ENCODE data around the gene FOXN3.

Gene FOXN3

GRCh38 chr14:89283327-89284060, 133.5 kb downstream of the FOXN3 start:
- Histone ChIP-seq H3K9me3 (ENCODE audit: control insufficient read depth, low read length) (no peaks in the 10 kb centered on the region), H3K4me3 (ENCODE audit: insufficient read depth, low read depth, low read length) (no peak overlapping the region)
- 91 to 92% methylated on average over 5 to 6 of the region's 6 CpGs for WGBS, 2 experiments

GRCh38 chr14:89282191-89282590, 134.8 kb downstream of the FOXN3 start:
- WGBS, 2 experiments: 97 to 100% methylated on average over 4 of the region's 4 CpGs
- Histone ChIP-seq H3K27me3 (ENCODE audit: control insufficient read depth, insufficient read depth, low read length, poor library complexity, severe bottlenecking) (no peaks in the 10 kb centered on the region), H3K4me3 (ENCODE audit: insufficient read depth, low read depth, low read length) (no peak overlapping the region), H3K27ac (ENCODE audit: insufficient read depth, low read depth, low read length, poor library complexity, severe bottlenecking) (no peak overlapping the region), H3K36me3 (ENCODE audit: control insufficient read depth, insufficient read depth, low read length) (no peaks in the 10 kb centered on the region), H3K4me1 (ENCODE audit: control insufficient read depth, insufficient read depth, low read length) (no peaks in the 10 kb centered on the region), H3K9me3 (ENCODE audit: control insufficient read depth, low read length) (no peaks in the 10 kb centered on the region)

More at GRCh38 chr14:89283327-89284060, 133.5 kb downstream of the FOXN3 start:
- Histone ChIP-seq H3K36me3 (ENCODE audit: control insufficient read depth, insufficient read depth, low read length) (no peaks in the 10 kb centered on the region), H3K27ac (ENCODE audit: insufficient read depth, low read depth, low read length, poor library complexity, severe bottlenecking) (no peak overlapping the region), H3K27me3 (ENCODE audit: control insufficient read depth, insufficient read depth, low read length, poor library complexity, severe bottlenecking) (no peaks in the 10 kb centered on the region), H3K4me1 (ENCODE audit: control insufficient read depth, insufficient read depth, low read length) (no peaks in the 10 kb centered on the region)

- Histone ChIP-seq H3K36me3 (ENCODE audit: control insufficient read depth, insufficient read depth, low read length) (no peaks in the 10 kb centered on the region), H3K4me1 (ENCODE audit: control insufficient read depth, insufficient read depth, low read length) (no peaks in the 10 kb centered on the region), H3K4me3 (ENCODE audit: insufficient read depth, low read depth, low read length) (no peak overlapping the region), H3K27ac (ENCODE audit: insufficient read depth, low read depth, low read length, poor library complexity, severe bottlenecking) (no peak overlapping the region), H3K27me3 (ENCODE audit: control insufficient read depth, insufficient read depth, low read length, poor library complexity, severe bottlenecking) (no peaks in the 10 kb centered on the region), H3K9me3 (ENCODE audit: control insufficient read depth, low read length) (no peaks in the 10 kb centered on the region)
- 94 to 95% methylated on average over 9 to 10 of the region's 10 CpGs for WGBS, 2 experiments
These were observed 136.4 kb downstream of the FOXN3 start for GRCh38 chr14:89280600-89280999.

- H3K4me3 ChIP-seq (ENCODE audit: insufficient read depth, low read depth, low read length): no peak overlapping the region
- no peaks in the 10 kb centered on the region for H3K36me3 ChIP-seq (ENCODE audit: control insufficient read depth, insufficient read depth, low read length)
- 92 to 93% methylated on average over 9 of the region's 9 CpGs for WGBS, 2 experiments
- H3K27me3 ChIP-seq (ENCODE audit: control insufficient read depth, insufficient read depth, low read length, poor library complexity, severe bottlenecking): no peaks in the 10 kb centered on the region
- no peaks in the 10 kb centered on the region for H3K4me1 ChIP-seq (ENCODE audit: control insufficient read depth, insufficient read depth, low read length)
- H3K9me3 ChIP-seq (ENCODE audit: control insufficient read depth, low read length): no peaks in the 10 kb centered on the region
- no peak overlapping the region for H3K27ac ChIP-seq (ENCODE audit: insufficient read depth, low read depth, low read length, poor library complexity, severe bottlenecking)
These were observed 137.3 kb downstream of the FOXN3 start for GRCh38 chr14:89279649-89280232.

GRCh38 chr14:89277203-89277602, 139.8 kb downstream of the FOXN3 start:
- Histone ChIP-seq H3K36me3 (ENCODE audit: control insufficient read depth, insufficient read depth, low read length) (no peaks in the 10 kb centered on the region), H3K27me3 (ENCODE audit: control insufficient read depth, insufficient read depth, low read length, poor library complexity, severe bottlenecking) (no peaks in the 10 kb centered on the region), H3K27ac (ENCODE audit: insufficient read depth, low read depth, low read length, poor library complexity, severe bottlenecking) (no peak overlapping the region), H3K9me3 (ENCODE audit: control insufficient read depth, low read length) (no peaks in the 10 kb centered on the region), H3K4me1 (ENCODE audit: control insufficient read depth, insufficient read depth, low read length) (no peaks in the 10 kb centered on the region), H3K4me3 (ENCODE audit: insufficient read depth, low read depth, low read length) (no peak overlapping the region)
- 91 to 94% methylated on average over 6 of the region's 6 CpGs for WGBS, 2 experiments

GRCh38 chr14:89276424-89276975, 140.5 kb downstream of the FOXN3 start:
- 95 to 98% methylated on average over 3 of the region's 3 CpGs for WGBS, 2 experiments

GRCh38 chr14:89270439-89271227, 146.4 kb downstream of the FOXN3 start:
- Histone ChIP-seq H3K4me3 (ENCODE audit: insufficient read depth, low read depth, low read length) (no peak overlapping the region), H3K36me3 (ENCODE audit: control insufficient read depth, insufficient read depth, low read length) (no peaks in the 10 kb centered on the region), H3K27ac (ENCODE audit: insufficient read depth, low read depth, low read length, poor library complexity, severe bottlenecking) (no peak overlapping the region), H3K9me3 (ENCODE audit: control insufficient read depth, low read length) (no peaks in the 10 kb centered on the region), H3K27me3 (ENCODE audit: control insufficient read depth, insufficient read depth, low read length, poor library complexity, severe bottlenecking) (no peaks in the 10 kb centered on the region), H3K4me1 (ENCODE audit: control insufficient read depth, insufficient read depth, low read length) (no peaks in the 10 kb centered on the region)
- 88 to 89% methylated on average over 5 to 6 of the region's 7 CpGs for WGBS, 2 experiments

More at GRCh38 chr14:89276424-89276975, 140.5 kb downstream of the FOXN3 start:
- no peak overlapping the region for H3K27ac ChIP-seq (ENCODE audit: insufficient read depth, low read depth, low read length, poor library complexity, severe bottlenecking)
- no peaks in the 10 kb centered on the region for H3K36me3 ChIP-seq (ENCODE audit: control insufficient read depth, insufficient read depth, low read length)
- no peaks in the 10 kb centered on the region for H3K4me1 ChIP-seq (ENCODE audit: control insufficient read depth, insufficient read depth, low read length)
- H3K4me3 ChIP-seq (ENCODE audit: insufficient read depth, low read depth, low read length): no peak overlapping the region
- no peaks in the 10 kb centered on the region for H3K9me3 ChIP-seq (ENCODE audit: control insufficient read depth, low read length)
- H3K27me3 ChIP-seq (ENCODE audit: control insufficient read depth, insufficient read depth, low read length, poor library complexity, severe bottlenecking): no peaks in the 10 kb centered on the region

- Histone ChIP-seq H3K9me3 (ENCODE audit: control insufficient read depth, low read length) (no peaks in the 10 kb centered on the region), H3K4me3 (ENCODE audit: insufficient read depth, low read depth, low read length) (no peak overlapping the region), H3K27me3 (ENCODE audit: control insufficient read depth, insufficient read depth, low read length, poor library complexity, severe bottlenecking) (no peaks in the 10 kb centered on the region), H3K27ac (ENCODE audit: insufficient read depth, low read depth, low read length, poor library complexity, severe bottlenecking) (no peak overlapping the region), H3K4me1 (ENCODE audit: control insufficient read depth, insufficient read depth, low read length) (no peaks in the 10 kb centered on the region), H3K36me3 (ENCODE audit: control insufficient read depth, insufficient read depth, low read length) (no peaks in the 10 kb centered on the region)
- 91% methylated on average over 6 of the region's 6 CpGs for WGBS, 2 experiments
These were observed 147.6 kb downstream of the FOXN3 start for GRCh38 chr14:89269404-89269803.

- H3K27ac ChIP-seq (ENCODE audit: insufficient read depth, low read depth, low read length, poor library complexity, severe bottlenecking): no peak overlapping the region
- no peaks in the 10 kb centered on the region for H3K36me3 ChIP-seq (ENCODE audit: control insufficient read depth, insufficient read depth, low read length)
- no peaks in the 10 kb centered on the region for H3K27me3 ChIP-seq (ENCODE audit: control insufficient read depth, insufficient read depth, low read length, poor library complexity, severe bottlenecking)
- no peak overlapping the region for H3K4me3 ChIP-seq (ENCODE audit: insufficient read depth, low read depth, low read length)
- H3K9me3 ChIP-seq (ENCODE audit: control insufficient read depth, low read length): no peaks in the 10 kb centered on the region
- H3K4me1 ChIP-seq (ENCODE audit: control insufficient read depth, insufficient read depth, low read length): no peaks in the 10 kb centered on the region
- WGBS, 2 experiments: 88% methylated on average over 5 of the region's 5 CpGs
These were observed 148.5 kb downstream of the FOXN3 start for GRCh38 chr14:89268514-89268913.

- Histone ChIP-seq H3K27ac (ENCODE audit: insufficient read depth, low read depth, low read length, poor library complexity, severe bottlenecking) (no peak overlapping the region), H3K9me3 (ENCODE audit: control insufficient read depth, low read length) (no peaks in the 10 kb centered on the region), H3K4me1 (ENCODE audit: control insufficient read depth, insufficient read depth, low read length) (no peaks in the 10 kb centered on the region), H3K4me3 (ENCODE audit: insufficient read depth, low read depth, low read length) (no peak overlapping the region), H3K27me3 (ENCODE audit: control insufficient read depth, insufficient read depth, low read length, poor library complexity, severe bottlenecking) (no peaks in the 10 kb centered on the region), H3K36me3 (ENCODE audit: control insufficient read depth, insufficient read depth, low read length) (no peaks in the 10 kb centered on the region)
- whole genome bisulfite sequencing, 2 experiments: 96 to 99% methylated on average over 5 of the region's 5 CpGs
These were observed 149.4 kb downstream of the FOXN3 start for GRCh38 chr14:89267656-89268055.

All from ectodermal cell (in vitro differentiated cells).